Natural killer cell (primary cell): ENCODE measurements around the gene GALNT17. TPM values are rescaled to one million over a fixed set of nuclear protein-coding genes. Genes with fewer than 3 reads are reported as not detected.

Source experiments
- ATAC-seq, 3 donors: fragments of 150-1000 bp in 2 of 3; fragments of 200-7000 bp in 1 of 3; cut with Tn5 transposase; 1 replicate in 1 of 3; 2 replicates in 2 of 3; pipeline ENCODE4 v1.10.0; 2021; ENCODE audit warnings: mild to moderate bottlenecking in 2 of 3, moderate library complexity in 2 of 3
- DNase-seq, 2 donors: peaks; one replicate each; pipeline versions ENCODE4 v3.0.0 to v3.0.0-alpha.2; 2013 to 2021; ENCODE audit warnings: mixed read lengths in 1 of 2
- H3K27ac ChIP-seq: one replicate; pipeline ENCODE4 v1.5.1; 2013; ENCODE audit warnings: mild to moderate bottlenecking, low read length
- H3K27me3 ChIP-seq: one replicate; pipeline ENCODE4 v1.6.1; 2013; ENCODE audit warnings: low read length; ENCODE audit not compliant: control insufficient read depth, insufficient read depth
- H3K36me3 ChIP-seq: one replicate; pipeline ENCODE4 v1.6.1; 2013; ENCODE audit warnings: low read length; ENCODE audit not compliant: control insufficient read depth, insufficient read depth
- H3K4me1 ChIP-seq: one replicate; pipeline ENCODE4 v1.6.1; 2013; ENCODE audit warnings: low read length; ENCODE audit not compliant: control insufficient read depth, insufficient read depth
- H3K4me3 ChIP-seq: one replicate; pipeline ENCODE4 v1.5.1; 2013; ENCODE audit warnings: low read length
- H3K9me3 ChIP-seq: one replicate; pipeline ENCODE4 v1.6.1; 2013; ENCODE audit warnings: low read length; ENCODE audit not compliant: control insufficient read depth, insufficient read depth
- H3K27ac Mint-ChIP-seq, 2 donors: one replicate each; pipeline ENCODE4 v1.8.0; 2022; ENCODE audit warnings: mild to moderate bottlenecking in 2 of 2, mixed read lengths in 2 of 2, moderate library complexity in 1 of 2
- H3K27me3 Mint-ChIP-seq, 2 donors: one replicate each; pipeline ENCODE4 v1.8.0; 2022; ENCODE audit warnings: low read depth in 2 of 2, mixed read lengths in 2 of 2
- H3K36me3 Mint-ChIP-seq: one replicate; pipeline ENCODE4 v1.8.0; 2022; ENCODE audit warnings: mixed read lengths
- H3K4me1 Mint-ChIP-seq, 2 donors: one replicate each; pipeline ENCODE4 v1.8.0; 2022; ENCODE audit warnings: mixed read lengths in 2 of 2
- H3K4me3 Mint-ChIP-seq: one replicate; pipeline ENCODE4 v1.8.0; 2022; ENCODE audit warnings: mild to moderate bottlenecking, moderate library complexity, mixed read lengths
- H3K9me3 Mint-ChIP-seq, 2 donors: one replicate each; pipeline ENCODE4 v1.8.0; 2022; ENCODE audit warnings: mixed read lengths in 2 of 2
- CTCF ChIP-seq: fragments of 200-600 bp; IDR thresholded peaks from one replicate; pipeline ENCODE4 v1.8.0; 2022; ENCODE audit warnings: antibody characterized with exemption
- WGBS: methylation state at CpG from one replicate; pipeline ENCODE4 v1.1.7; 2013; ENCODE audit warnings: missing lambda C conversion rate; ENCODE audit not compliant: insufficient coverage; 5-methylcytosine and 5-hydroxymethylcytosine counted together
- intact Hi-C: fragments of 100-400 bp; cut with micrococcal nuclease; formaldehyde crosslinking; loops from one replicate; pipeline ENCODE4 v1.14.2; 2022
- total RNA-seq, 4 donors: library from RNA; stranded (reverse); fragments of 120-200 nt in 1 of 4; gene quantifications; one replicate each; pipeline versions ENCODE4 v1.2.3 to v1.2.4, GENCODE V29; 2013 to 2022

The GALNT17 gene
- total RNA-seq, 3 donors from 2014 or later (not counting 1 experiment from before 2014, with no cell fraction given), result not detected

- no peak overlapping the region for H3K4me3 Mint-ChIP-seq
- no peak overlapping the region for H3K27ac ChIP-seq
- no peak for DNase-seq
- H3K27me3 Mint-ChIP-seq, result no peaks in the 10 kb centered on the region
- H3K4me1 Mint-ChIP-seq, result no peaks in the 10 kb centered on the region
- H3K27me3 ChIP-seq, result no peaks in the 10 kb centered on the region
- ATAC-seq, result no peak
- no peaks in the 10 kb centered on the region for H3K9me3 ChIP-seq
- H3K27ac Mint-ChIP-seq, result no peak overlapping the region
- H3K36me3 Mint-ChIP-seq, result no peaks in the 10 kb centered on the region
- peaks cover 0 to 9% of the 10 kb centered on the region in 2 donors for H3K9me3 Mint-ChIP-seq
- intact Hi-C loops, result no loop called here
- TF ChIP-seq CTCF, result no peak
- H3K4me1 ChIP-seq, result no peaks in the 10 kb centered on the region
- H3K36me3 ChIP-seq, result no peaks in the 10 kb centered on the region
- 78% methylated on average over 8 of the region's 8 CpGs for WGBS
- H3K4me3 ChIP-seq, result no peak overlapping the region
These were observed 365.5 kb downstream of the GALNT17 start for GRCh38 chr7:71497256-71497946.

GRCh38 chr7:71498381-71498780 is 366.4 kb downstream of the GALNT17 start:
- no peak for ATAC-seq
- WGBS, result 89% methylated on average over 3 of the region's 3 CpGs
- Histone ChIP-seq H3K4me3 (no peak overlapping the region), H3K9me3 (no peaks in the 10 kb centered on the region), H3K4me1 (no peaks in the 10 kb centered on the region), H3K27me3 (no peaks in the 10 kb centered on the region), H3K27ac (no peak overlapping the region), H3K36me3 (no peaks in the 10 kb centered on the region)
- Mint-ChIP-seq H3K36me3 (no peaks in the 10 kb centered on the region), H3K4me3 (no peak overlapping the region), H3K27me3 (no peaks in the 10 kb centered on the region), H3K27ac (no peak overlapping the region), H3K9me3 (peaks cover 3 to 13% of the 10 kb centered on the region in 2 donors), H3K4me1 (no peaks in the 10 kb centered on the region)
- TF ChIP-seq CTCF, result no peak
- DNase-seq, result no peak
- intact Hi-C loops, result no loop called here

- ATAC-seq (no peak), DNase-seq (no peak)
- intact Hi-C loops, result no loop called here
- Mint-ChIP-seq H3K27ac (no peak overlapping the region), H3K36me3 (no peaks in the 10 kb centered on the region), H3K4me3 (no peak overlapping the region), H3K4me1 (no peaks in the 10 kb centered on the region), H3K9me3 (peaks cover 8 to 14% of the 10 kb centered on the region in 2 donors), H3K27me3 (no peaks in the 10 kb centered on the region)
- Histone ChIP-seq H3K9me3 (no peaks in the 10 kb centered on the region), H3K27ac (no peak overlapping the region), H3K36me3 (no peaks in the 10 kb centered on the region), H3K27me3 (no peaks in the 10 kb centered on the region), H3K4me1 (no peaks in the 10 kb centered on the region), H3K4me3 (no peak overlapping the region)
- WGBS, result 77% methylated on average over 7 of the region's 7 CpGs
- TF ChIP-seq CTCF, result no peak
These were observed 372.9 kb downstream of the GALNT17 start for GRCh38 chr7:71504697-71505441.
